Measurements from ENCODE around the gene CACNA1A. TPM values are rescaled to one million over a fixed set of nuclear protein-coding genes. Genes with fewer than 3 reads are reported as not detected.
"Not testable (repeated sequence)": the region's sequence is repeated elsewhere in the genome, so short reads cannot be mapped to it uniquely, and the experiment has no call there.

CACNA1A gene
- total RNA-seq, 1 donor from 2014 or later: 7.7 TPM

- intact Hi-C loops (cut with DNase I): no loop called here
- H3K4me3 ChIP-seq: no peak overlapping the region
- H3K9me3 ChIP-seq: no peaks in the 10 kb centered on the region
- no peak overlapping the region for H3K27ac ChIP-seq
- no peaks in the 10 kb centered on the region for H3K27me3 ChIP-seq
- no peak for DNase-seq (ENCODE audit: low spot score in 2 of 2)
- no peak for TF ChIP-seq CTCF (IDR thresholded peaks at IDR 0.05)
- H3K4me1 ChIP-seq: no peaks in the 10 kb centered on the region
- H3K36me3 ChIP-seq: no peaks in the 10 kb centered on the region
Measured at GRCh38 chr19:13436352-13436751, 69.9 kb downstream of the CACNA1A start.

GRCh38 chr19:13430790-13431582 lies 75.3 kb downstream of the CACNA1A start:
- peak in 1 of 3 experiments; percentile 51 for TF ChIP-seq CTCF (IDR thresholded peaks at IDR 0.05)
- intact Hi-C loops (cut with DNase I): no loop called here
- Histone ChIP-seq H3K4me1 (no peaks in the 10 kb centered on the region), H3K27ac (no peak overlapping the region), H3K9me3 (no peaks in the 10 kb centered on the region), H3K27me3 (no peaks in the 10 kb centered on the region), H3K36me3 (no peaks in the 10 kb centered on the region), H3K4me3 (no peak overlapping the region)
- no peak for DNase-seq (ENCODE audit: low spot score in 2 of 2)

- Histone ChIP-seq H3K36me3 (no peaks in the 10 kb centered on the region), H3K9me3 (peaks cover 0 to 5% of the 10 kb centered on the region in 2 donors), H3K27ac (no peak overlapping the region), H3K27me3 (no peaks in the 10 kb centered on the region), H3K4me1 (no peaks in the 10 kb centered on the region), H3K4me3 (no peak overlapping the region)
- TF ChIP-seq CTCF (IDR thresholded peaks at IDR 0.05): no peak
- intact Hi-C loops (cut with DNase I): loop anchor here (10.0 kb wide), 1 partner anchor 125 kb away; no protein-coding TSS in a partner anchor
- no peak for DNase-seq (ENCODE audit: low spot score in 2 of 2)
Measured at GRCh38 chr19:13429563-13429962, 76.7 kb downstream of the CACNA1A start.

- peaks cover 0 to 5% of the 10 kb centered on the region in 2 donors for H3K9me3 ChIP-seq
- peak in 2 of 3 experiments; percentile 5 to 10 for TF ChIP-seq CTCF (IDR thresholded peaks at IDR 0.05)
- H3K27ac ChIP-seq: no peak overlapping the region
- H3K36me3 ChIP-seq: no peaks in the 10 kb centered on the region
- H3K27me3 ChIP-seq: no peaks in the 10 kb centered on the region
- no peaks in the 10 kb centered on the region for H3K4me1 ChIP-seq
- no peak overlapping the region for H3K4me3 ChIP-seq
- intact Hi-C loops (cut with DNase I): loop anchor here (10.0 kb wide), 1 partner anchor 124 kb away; no protein-coding TSS in a partner anchor
- DNase-seq (ENCODE audit: low spot score in 2 of 2): no peak
Measured at GRCh38 chr19:13428352-13428751, 77.9 kb downstream of the CACNA1A start.

- Histone ChIP-seq H3K9me3 (peaks cover 0 to 5% of the 10 kb centered on the region in 2 donors), H3K27me3 (no peaks in the 10 kb centered on the region), H3K4me1 (no peaks in the 10 kb centered on the region), H3K4me3 (no peak overlapping the region), H3K27ac (no peak overlapping the region), H3K36me3 (no peaks in the 10 kb centered on the region)
- TF ChIP-seq CTCF (IDR thresholded peaks at IDR 0.05): no peak
- intact Hi-C loops (cut with DNase I): loop anchor here (10.0 kb wide), 1 partner anchor 123 kb away; no protein-coding TSS in a partner anchor
- DNase-seq (ENCODE audit: low spot score in 2 of 2): no peak
Measured at GRCh38 chr19:13427273-13428051, 78.8 kb downstream of the CACNA1A start.

GRCh38 chr19:13425875-13426274 lies 80.4 kb downstream of the CACNA1A start:
- not testable (repeated sequence) for H3K27ac ChIP-seq; H3K36me3 ChIP-seq; H3K27me3 ChIP-seq; DNase-seq (ENCODE audit: low spot score in 2 of 2); H3K4me1 ChIP-seq; H3K9me3 ChIP-seq; H3K4me3 ChIP-seq
- intact Hi-C loops (cut with DNase I): loop anchor here (10.0 kb wide), 1 partner anchor 121 kb away; no protein-coding TSS in a partner anchor

All from ascending aorta (tissue), 2 donors.